PC-3 (cell line): Measurements from ENCODE around the gene ATP6V0E2. TPM values are rescaled to one million over a fixed set of nuclear protein-coding genes. Genes with fewer than 3 reads are reported as not detected.

Experiments used
- ATAC-seq: fragments of 200-7000 bp; cut with Tn5 transposase; 2 replicates; pipeline ENCODE4 v1.9.1; 2020; ENCODE audit warnings: mild to moderate bottlenecking, moderate library complexity
- BruUV-seq: library from RNA; stranded (reverse); fragments of 400-500 nt; replicated peaks from 2 replicates; lab custom pipeline; 2021; lab: Mats Ljungman, UMichigan
- CTCF ChIA-PET: fragments of 300-600 bp; sonication (Branson Sonifier 250); formaldehyde crosslinking; loops from one replicate; lab custom pipeline; 2022; ENCODE audit warnings: antibody characterized with exemption; lab: Charles Lee
- POLR2A ChIA-PET: fragments of 300-600 bp; sonication (Branson Sonifier 250); formaldehyde crosslinking; loops from one replicate; lab custom pipeline; 2022; ENCODE audit warnings: antibody characterized with exemption; ENCODE audit not compliant: unreplicated experiment; lab: Charles Lee
- DNase-seq: peaks from one replicate; pipeline ENCODE4 v3.0.0-alpha.2; 2015
- H2AFZ ChIP-seq: fragments of 300-600 bp; sonication (generic); 2 replicates; pipeline ENCODE4 v1.6.0; 2016; ENCODE audit warnings: antibody characterized with exemption, low read length
- H3F3A ChIP-seq: fragments of 300-600 bp; sonication (generic); one replicate; pipeline ENCODE4 v1.6.0; 2017; ENCODE audit warnings: antibody characterized with exemption, low read length, control low read depth, mild to moderate bottlenecking; ENCODE audit not compliant: unreplicated experiment
- H3K27ac ChIP-seq: fragments of 300-600 bp; sonication (generic); 2 replicates; pipeline ENCODE4 v1.5.1; 2016; ENCODE audit warnings: mild to moderate bottlenecking, low read length
- H3K27me3 ChIP-seq: fragments of 300-600 bp; sonication (generic); 2 replicates; pipeline ENCODE4 v1.6.1; 2016; ENCODE audit warnings: low read length, mixed read lengths
- H3K36me3 ChIP-seq: fragments of 300-600 bp; sonication (generic); 2 replicates; pipeline ENCODE4 v1.6.1; 2016; ENCODE audit warnings: low read depth, mixed run types, low read length, mixed read lengths
- H3K4me1 ChIP-seq: fragments of 300-600 bp; sonication (generic); 2 replicates; pipeline ENCODE4 v1.5.1; 2016; ENCODE audit warnings: low read length; ENCODE audit not compliant: insufficient read depth
- H3K4me2 ChIP-seq: fragments of 300-600 bp; sonication (generic); 2 replicates; pipeline ENCODE4 v1.6.0; 2016; ENCODE audit warnings: low read length
- H3K4me3 ChIP-seq: fragments of 300-600 bp; sonication (generic); 2 replicates; pipeline ENCODE4 v1.5.1; 2016; ENCODE audit warnings: mild to moderate bottlenecking, low read length, mixed read lengths
- H3K79me2 ChIP-seq: fragments of 300-600 bp; sonication (generic); 2 replicates; pipeline ENCODE4 v1.6.1; 2017; ENCODE audit warnings: low read length, mixed read lengths
- H3K9ac ChIP-seq: fragments of 300-600 bp; sonication (generic); 2 replicates; pipeline ENCODE4 v1.6.0; 2016; ENCODE audit warnings: mild to moderate bottlenecking, low read length
- H3K9me2 ChIP-seq: fragments of 300-600 bp; sonication (generic); replicated peaks from 2 replicates; pipeline ENCODE4 v1.6.1; 2016; ENCODE audit warnings: mixed run types, low read length, mixed read lengths
- H3K9me3 ChIP-seq: fragments of 300-600 bp; sonication (generic); 2 replicates; pipeline ENCODE4 v1.6.1; 2016; ENCODE audit warnings: low read length, mixed read lengths
- H4K20me1 ChIP-seq: fragments of 300-600 bp; sonication (generic); 2 replicates; pipeline ENCODE4 v1.6.1; 2016; ENCODE audit warnings: low read length, mixed read lengths
- CTCF ChIP-seq: fragments of 300-600 bp; sonication (generic); conservative IDR thresholded peaks from 2 replicates; pipeline ENCODE4 v1.5.1; 2017; ENCODE audit warnings: antibody characterized with exemption, low read depth, mild to moderate bottlenecking, low read length
- EZH2 ChIP-seq: fragments of 300-600 bp; sonication (generic); IDR thresholded peaks from one replicate; pipeline ENCODE4 v1.6.1; 2017; ENCODE audit warnings: antibody characterized with exemption, mild to moderate bottlenecking, low read length; ENCODE audit not compliant: unreplicated experiment
- EZH2phosphoT487 ChIP-seq: fragments of 300-600 bp; sonication (generic); IDR thresholded peaks from 2 replicates; pipeline ENCODE4 v1.6.1; 2018; ENCODE audit warnings: mild to moderate bottlenecking, antibody characterized with exemption, low read length, borderline replicate concordance
- intact Hi-C: fragments of 100-400 bp; cut with micrococcal nuclease; formaldehyde crosslinking; loops from 2 replicates; pipeline ENCODE4 v1.9.0; 2023
- total RNA-seq: library from RNA; depleted of rRNA; stranded (reverse); fragments of >200 nt; gene quantifications from 2 replicates; pipeline ENCODE4 v1.2.3, GENCODE V29; 2014

ATP6V0E2 gene
- total RNA-seq, 1 experiment from 2014 or later: 78.2 TPM

DNA sequence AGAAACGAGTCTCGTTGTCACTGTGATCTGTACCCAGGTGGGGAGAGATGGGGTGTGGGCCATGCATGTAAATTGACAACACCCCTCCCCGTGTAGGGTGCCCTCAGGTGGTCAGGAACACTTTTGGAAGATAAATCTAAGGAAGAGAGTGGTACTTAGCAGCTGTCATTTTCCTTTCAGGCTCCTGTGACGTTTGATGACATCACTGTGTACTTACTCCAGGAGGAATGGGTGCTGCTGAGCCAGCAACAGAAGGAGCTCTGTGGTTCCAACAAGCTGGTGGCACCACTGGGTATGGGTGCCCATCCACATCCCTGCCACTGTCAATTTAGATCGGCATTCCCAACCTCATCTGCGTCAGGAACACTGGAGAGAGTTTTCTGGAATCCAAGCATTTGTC, 29.3 kb upstream of the ATP6V0E2 start:
- no peak overlapping the region for H2AFZ ChIP-seq
- no peak for DNase-seq
- no peaks in the 10 kb centered on the region for H3F3A ChIP-seq
- no TSS peak for BruUV-seq
- no peak for TF ChIP-seq EZH2phosphoT487
- TF ChIP-seq CTCF: no peak
- TF ChIP-seq EZH2: no peak
- peaks cover 3% of the 10 kb centered on the region for H3K4me1 ChIP-seq
- no peak for ATAC-seq
- intact Hi-C loops: no loop called here
- no peaks in the 10 kb centered on the region for H3K36me3 ChIP-seq
- no peaks in the 10 kb centered on the region for H3K9me3 ChIP-seq
- CTCF ChIA-PET: no interaction called here
- no peak overlapping the region for H3K4me3 ChIP-seq
- POLR2A ChIA-PET: no interaction called here
- no peak overlapping the region for H3K4me2 ChIP-seq
- H3K9me2 ChIP-seq: no peaks in the 10 kb centered on the region
- peaks cover 3% of the 10 kb centered on the region; the same call in 1 of the 2 replicates for H4K20me1 ChIP-seq
- no peak overlapping the region for H3K9ac ChIP-seq
- H3K27ac ChIP-seq: no peak overlapping the region
- H3K27me3 ChIP-seq: no peaks in the 10 kb centered on the region
- peaks cover 4% of the 10 kb centered on the region for H3K79me2 ChIP-seq

GRCh38 chr7:149845257-149845980, 28.4 kb upstream of the ATP6V0E2 start:
- Histone ChIP-seq H3K27ac (no peak overlapping the region), H3F3A (no peaks in the 10 kb centered on the region), H3K36me3 (no peaks in the 10 kb centered on the region), H3K9me3 (no peaks in the 10 kb centered on the region), H3K27me3 (no peaks in the 10 kb centered on the region), H3K4me3 (no peak overlapping the region), H3K9ac (no peak overlapping the region), H3K4me1 (no peaks in the 10 kb centered on the region), H3K9me2 (no peaks in the 10 kb centered on the region), H2AFZ (no peak overlapping the region), H3K79me2 (no peaks in the 10 kb centered on the region), H3K4me2 (no peak overlapping the region), H4K20me1 (no peaks in the 10 kb centered on the region)
- no peak for DNase-seq
- no TSS peak for BruUV-seq
- ATAC-seq: no peak
- ChIA-PET POLR2A (no interaction called here), CTCF (no interaction called here)
- TF ChIP-seq EZH2phosphoT487 (no peak), EZH2 (no peak), CTCF (no peak)
- intact Hi-C loops: no loop called here

- no peaks in the 10 kb centered on the region for H3K27me3 ChIP-seq
- no peak overlapping the region for H3K4me2 ChIP-seq
- H3K4me1 ChIP-seq: no peaks in the 10 kb centered on the region
- ATAC-seq: no peak
- intact Hi-C loops: no loop called here
- H3K9me2 ChIP-seq: no peaks in the 10 kb centered on the region
- H3K4me3 ChIP-seq: no peak overlapping the region
- no peaks in the 10 kb centered on the region for H3K9me3 ChIP-seq
- POLR2A ChIA-PET: no interaction called here
- DNase-seq: no peak
- no peaks in the 10 kb centered on the region for H3K79me2 ChIP-seq
- no peak overlapping the region for H2AFZ ChIP-seq
- H3K36me3 ChIP-seq: no peaks in the 10 kb centered on the region
- no peak overlapping the region for H3K9ac ChIP-seq
- no TSS peak for BruUV-seq
- no peak overlapping the region for H3K27ac ChIP-seq
- H4K20me1 ChIP-seq: no peaks in the 10 kb centered on the region
- TF ChIP-seq EZH2 (no peak), CTCF (no peak), EZH2phosphoT487 (no peak)
- no peaks in the 10 kb centered on the region for H3F3A ChIP-seq
- CTCF ChIA-PET: no interaction called here
Observed at GRCh38 chr7:149846021-149846420, 27.7 kb upstream of the ATP6V0E2 start.
